ENCODE results near the gene MMGT1. TPM values are rescaled to one million over a fixed set of nuclear protein-coding genes. Genes with fewer than 3 reads are reported as not detected.
"Not testable (repeated sequence)": the region's sequence is repeated elsewhere in the genome, so short reads cannot be mapped to it uniquely, and the experiment has no call there.

The MMGT1 gene
- total RNA-seq, 1 experiment from 2014 or later: 25.8 TPM

- DNase-seq (ENCODE audit: low spot score): no peak
- Histone ChIP-seq H3K9me3 (ENCODE audit: low read depth, low read length, poor library complexity, severe bottlenecking) (no peaks in the 10 kb centered on the region), H3K36me3 (ENCODE audit: insufficient read depth, low read length, poor library complexity, severe bottlenecking) (no peaks in the 10 kb centered on the region), H3K4me3 (ENCODE audit: low read depth, low read length, poor library complexity, severe bottlenecking) (no peak overlapping the region), H3K4me1 (ENCODE audit: insufficient read depth, low read length, poor library complexity, severe bottlenecking) (no peaks in the 10 kb centered on the region), H3K27ac (ENCODE audit: low read depth, low read length, poor library complexity, severe bottlenecking) (no peak overlapping the region), H3K27me3 (replicated peaks; ENCODE audit: insufficient read depth, low read depth, low read length, poor library complexity) (peaks cover 8% of the 10 kb centered on the region)
- TF ChIP-seq EZH2 (IDR thresholded peaks at IDR 0.05; ENCODE audit: borderline replicate concordance, low read depth, low read length, poor library complexity, severe bottlenecking) (no peak), CTCF (conservative IDR thresholded peaks at IDR 0.05; ENCODE audit: low read depth, low read length) (no peak)
- intact Hi-C loops (cut with micrococcal nuclease; ENCODE audit: unreplicated experiment): no loop called here
- BruUV-seq (replicated peaks): no TSS peak
- CTCF ChIA-PET: no interaction called here
- POLR2A ChIA-PET (ENCODE audit: low non-redundant PET): no interaction called here
Measured at GRCh38 chrX:135927897-135928296, 45.9 kb downstream of the MMGT1 start.

- Histone ChIP-seq H3K36me3 (ENCODE audit: insufficient read depth, low read length, poor library complexity, severe bottlenecking) (no peaks in the 10 kb centered on the region), H3K4me1 (ENCODE audit: insufficient read depth, low read length, poor library complexity, severe bottlenecking) (no peaks in the 10 kb centered on the region), H3K27ac (ENCODE audit: low read depth, low read length, poor library complexity, severe bottlenecking) (no peak overlapping the region), H3K27me3 (replicated peaks; ENCODE audit: insufficient read depth, low read depth, low read length, poor library complexity) (peaks cover 8% of the 10 kb centered on the region), H3K9me3 (ENCODE audit: low read depth, low read length, poor library complexity, severe bottlenecking) (no peaks in the 10 kb centered on the region), H3K4me3 (ENCODE audit: low read depth, low read length, poor library complexity, severe bottlenecking) (no peak overlapping the region)
- DNase-seq (ENCODE audit: low spot score): no peak
- intact Hi-C loops (cut with micrococcal nuclease; ENCODE audit: unreplicated experiment): no loop called here
- ChIA-PET CTCF (no interaction called here), POLR2A (ENCODE audit: low non-redundant PET) (no interaction called here)
- no TSS peak for BruUV-seq (replicated peaks)
- TF ChIP-seq CTCF (conservative IDR thresholded peaks at IDR 0.05; ENCODE audit: low read depth, low read length) (peak; percentile 40), EZH2 (IDR thresholded peaks at IDR 0.05; ENCODE audit: borderline replicate concordance, low read depth, low read length, poor library complexity, severe bottlenecking) (no peak)
Measured at GRCh38 chrX:135923353-135923752, 50.4 kb downstream of the MMGT1 start.

- H3K9me3 ChIP-seq (ENCODE audit: low read depth, low read length, poor library complexity, severe bottlenecking); CTCF ChIA-PET: not testable (repeated sequence)
Measured at GRCh38 chrX:135920516-135920915, 53.3 kb downstream of the MMGT1 start.

GRCh38 chrX:135914404-135914803 is 59.4 kb downstream of the MMGT1 start:
- no peak overlapping the region for H3K27ac ChIP-seq (ENCODE audit: low read depth, low read length, poor library complexity, severe bottlenecking)
- peaks cover 12% of the 10 kb centered on the region for H3K27me3 ChIP-seq (replicated peaks; ENCODE audit: insufficient read depth, low read depth, low read length, poor library complexity)
- DNase-seq (ENCODE audit: low spot score): no peak
- no peaks in the 10 kb centered on the region for H3K9me3 ChIP-seq (ENCODE audit: low read depth, low read length, poor library complexity, severe bottlenecking)
- no peaks in the 10 kb centered on the region for H3K36me3 ChIP-seq (ENCODE audit: insufficient read depth, low read length, poor library complexity, severe bottlenecking)
- POLR2A ChIA-PET (ENCODE audit: low non-redundant PET): no interaction called here
- BruUV-seq (replicated peaks): no TSS peak
- CTCF ChIA-PET: no interaction called here
- intact Hi-C loops (cut with micrococcal nuclease; ENCODE audit: unreplicated experiment): no loop called here
- H3K4me3 ChIP-seq (ENCODE audit: low read depth, low read length, poor library complexity, severe bottlenecking): no peak overlapping the region
- no peak for TF ChIP-seq CTCF (conservative IDR thresholded peaks at IDR 0.05; ENCODE audit: low read depth, low read length)
- TF ChIP-seq EZH2 (IDR thresholded peaks at IDR 0.05; ENCODE audit: borderline replicate concordance, low read depth, low read length, poor library complexity, severe bottlenecking): no peak
- H3K4me1 ChIP-seq (ENCODE audit: insufficient read depth, low read length, poor library complexity, severe bottlenecking): no peaks in the 10 kb centered on the region

More at GRCh38 chrX:135920516-135920915, 53.3 kb downstream of the MMGT1 start:
- H3K4me1 ChIP-seq (ENCODE audit: insufficient read depth, low read length, poor library complexity, severe bottlenecking); POLR2A ChIA-PET (ENCODE audit: low non-redundant PET); H3K4me3 ChIP-seq (ENCODE audit: low read depth, low read length, poor library complexity, severe bottlenecking); intact Hi-C loops (cut with micrococcal nuclease; ENCODE audit: unreplicated experiment); H3K27me3 ChIP-seq (replicated peaks; ENCODE audit: insufficient read depth, low read depth, low read length, poor library complexity); DNase-seq (ENCODE audit: low spot score); H3K36me3 ChIP-seq (ENCODE audit: insufficient read depth, low read length, poor library complexity, severe bottlenecking); H3K27ac ChIP-seq (ENCODE audit: low read depth, low read length, poor library complexity, severe bottlenecking); BruUV-seq (replicated peaks): not testable (repeated sequence)
